Osteoblast (primary cell): ENCODE results near the gene COL4A6. TPM values are rescaled to one million over a fixed set of nuclear protein-coding genes. Genes with fewer than 3 reads are reported as not detected.

Experiments used
- DNase-seq: peaks from one replicate; pipeline ENCODE4 v3.0.0; 2011; ENCODE audit warnings: low spot score, mixed read lengths; ENCODE audit not compliant: insufficient read length; ENCODE audit errors: missing footprints
- H2AFZ ChIP-seq: 2 replicates; pipeline ENCODE4 v1.6.0; 2011; ENCODE audit warnings: mild to moderate bottlenecking, low read length
- H3K27ac ChIP-seq: 2 replicates; pipeline ENCODE4 v1.5.1; 2011; ENCODE audit warnings: mild to moderate bottlenecking, low read depth, low read length, moderate library complexity
- H3K27me3 ChIP-seq: 2 replicates; pipeline ENCODE4 v1.6.0; 2012; ENCODE audit warnings: mild to moderate bottlenecking, control low read depth, inconsistent platforms, low read length, moderate library complexity; ENCODE audit not compliant: insufficient read depth
- H3K36me3 ChIP-seq: 2 replicates; pipeline ENCODE4 v1.5.1; 2011; ENCODE audit warnings: mild to moderate bottlenecking, low read length, control low read depth, moderate library complexity; ENCODE audit not compliant: insufficient read depth
- H3K4me1 ChIP-seq: 2 replicates; pipeline ENCODE4 v1.5.1; 2011; ENCODE audit warnings: mild to moderate bottlenecking, low read length, control low read depth, moderate library complexity; ENCODE audit not compliant: insufficient read depth
- H3K4me2 ChIP-seq: 2 replicates; pipeline ENCODE4 v1.6.0; 2011; ENCODE audit warnings: mild to moderate bottlenecking, low read length; ENCODE audit not compliant: insufficient read depth
- H3K4me3 ChIP-seq: fragments of 200-600 bp; sonication (generic); 3 replicates; pipeline ENCODE4 v1.5.1; 2012; ENCODE audit warnings: mild to moderate bottlenecking, low read length, inconsistent platforms; ENCODE audit not compliant: insufficient read depth
- H3K79me2 ChIP-seq: 2 replicates; pipeline ENCODE4 v1.6.0; 2012; ENCODE audit warnings: mild to moderate bottlenecking, low read length, control low read depth, inconsistent platforms; ENCODE audit not compliant: insufficient read depth
- H3K9me3 ChIP-seq: 2 replicates; pipeline ENCODE4 v1.5.1; 2011; ENCODE audit warnings: low read depth, low read length, control low read depth
- H4K20me1 ChIP-seq: 2 replicates; pipeline ENCODE4 v1.6.0; 2012; ENCODE audit warnings: mild to moderate bottlenecking, low read length, control low read depth; ENCODE audit not compliant: insufficient read depth
- total RNA-seq: library from RNA; depleted of rRNA; stranded (reverse); fragments of >200 nt; gene quantifications from 2 replicates; pipeline ENCODE4 v1.2.3, GENCODE V29; 2012
- TF ChIP-seq, protein P1 (sequence below): IDR thresholded peaks from 2 replicates; pipeline ENCODE4 v1.5.1; 2011; ENCODE audit warnings: mild to moderate bottlenecking, low read depth, low read length, moderate library complexity; ENCODE audit errors: extremely low read depth

The COL4A6 gene
- total RNA-seq, 1 donor = not detected

DNA sequence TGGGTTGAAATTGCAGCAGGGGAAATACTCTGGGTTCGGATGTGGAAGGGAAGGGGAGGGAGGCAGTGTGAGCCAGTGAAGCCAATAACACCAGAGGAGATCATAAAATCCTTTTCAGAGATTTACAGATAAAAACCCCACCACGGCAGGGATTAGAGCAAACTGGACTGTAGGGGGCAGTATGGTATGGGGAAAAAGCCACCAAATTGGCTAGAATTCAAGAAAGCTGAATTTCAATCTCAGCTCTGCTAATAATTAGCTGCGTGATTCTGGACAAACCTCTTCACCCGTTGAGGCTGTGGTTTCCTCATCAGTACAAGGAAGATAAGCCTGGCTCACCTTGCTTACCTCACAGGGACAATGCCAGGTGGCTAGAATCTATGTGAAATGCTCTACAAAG, 238.5 kb downstream of the COL4A6 start:
- no peak overlapping the region for H2AFZ ChIP-seq
- no peaks in the 10 kb centered on the region for H3K79me2 ChIP-seq
- TF ChIP-seq, protein P1, sequence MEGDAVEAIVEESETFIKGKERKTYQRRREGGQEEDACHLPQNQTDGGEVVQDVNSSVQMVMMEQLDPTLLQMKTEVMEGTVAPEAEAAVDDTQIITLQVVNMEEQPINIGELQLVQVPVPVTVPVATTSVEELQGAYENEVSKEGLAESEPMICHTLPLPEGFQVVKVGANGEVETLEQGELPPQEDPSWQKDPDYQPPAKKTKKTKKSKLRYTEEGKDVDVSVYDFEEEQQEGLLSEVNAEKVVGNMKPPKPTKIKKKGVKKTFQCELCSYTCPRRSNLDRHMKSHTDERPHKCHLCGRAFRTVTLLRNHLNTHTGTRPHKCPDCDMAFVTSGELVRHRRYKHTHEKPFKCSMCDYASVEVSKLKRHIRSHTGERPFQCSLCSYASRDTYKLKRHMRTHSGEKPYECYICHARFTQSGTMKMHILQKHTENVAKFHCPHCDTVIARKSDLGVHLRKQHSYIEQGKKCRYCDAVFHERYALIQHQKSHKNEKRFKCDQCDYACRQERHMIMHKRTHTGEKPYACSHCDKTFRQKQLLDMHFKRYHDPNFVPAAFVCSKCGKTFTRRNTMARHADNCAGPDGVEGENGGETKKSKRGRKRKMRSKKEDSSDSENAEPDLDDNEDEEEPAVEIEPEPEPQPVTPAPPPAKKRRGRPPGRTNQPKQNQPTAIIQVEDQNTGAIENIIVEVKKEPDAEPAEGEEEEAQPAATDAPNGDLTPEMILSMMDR = peak; percentile 69
- no peaks in the 10 kb centered on the region for H4K20me1 ChIP-seq
- H3K4me1 ChIP-seq = no peaks in the 10 kb centered on the region
- H3K36me3 ChIP-seq = no peaks in the 10 kb centered on the region
- H3K27ac ChIP-seq = no peak overlapping the region
- no peaks in the 10 kb centered on the region for H3K9me3 ChIP-seq
- DNase-seq = peak; percentile 46
- H3K4me3 ChIP-seq = no peak overlapping the region
- no peak overlapping the region for H3K4me2 ChIP-seq
- H3K27me3 ChIP-seq = peaks cover 47% of the 10 kb centered on the region

GRCh38 chrX:108199041-108199440, 239.2 kb downstream of the COL4A6 start:
- no peak overlapping the region for H3K27ac ChIP-seq
- DNase-seq = no peak
- TF ChIP-seq, protein P1 = no peak
- peaks cover 46% of the 10 kb centered on the region for H3K27me3 ChIP-seq
- no peaks in the 10 kb centered on the region for H3K9me3 ChIP-seq
- H4K20me1 ChIP-seq = no peaks in the 10 kb centered on the region
- no peak overlapping the region for H3K4me2 ChIP-seq
- no peaks in the 10 kb centered on the region for H3K4me1 ChIP-seq
- H2AFZ ChIP-seq = no peak overlapping the region
- no peaks in the 10 kb centered on the region for H3K79me2 ChIP-seq
- H3K36me3 ChIP-seq = no peaks in the 10 kb centered on the region
- H3K4me3 ChIP-seq = no peak overlapping the region

- Histone ChIP-seq H3K4me3 (no peak overlapping the region), H3K36me3 (no peaks in the 10 kb centered on the region), H4K20me1 (no peaks in the 10 kb centered on the region), H3K9me3 (no peaks in the 10 kb centered on the region), H3K27ac (no peak overlapping the region), H3K27me3 (peaks cover 49% of the 10 kb centered on the region), H3K4me2 (no peak overlapping the region), H3K79me2 (no peaks in the 10 kb centered on the region), H3K4me1 (no peaks in the 10 kb centered on the region), H2AFZ (no peak overlapping the region)
- DNase-seq = no peak
- TF ChIP-seq, protein P1 = no peak
Measured at GRCh38 chrX:108198420-108198819, 239.8 kb downstream of the COL4A6 start.

DNA sequence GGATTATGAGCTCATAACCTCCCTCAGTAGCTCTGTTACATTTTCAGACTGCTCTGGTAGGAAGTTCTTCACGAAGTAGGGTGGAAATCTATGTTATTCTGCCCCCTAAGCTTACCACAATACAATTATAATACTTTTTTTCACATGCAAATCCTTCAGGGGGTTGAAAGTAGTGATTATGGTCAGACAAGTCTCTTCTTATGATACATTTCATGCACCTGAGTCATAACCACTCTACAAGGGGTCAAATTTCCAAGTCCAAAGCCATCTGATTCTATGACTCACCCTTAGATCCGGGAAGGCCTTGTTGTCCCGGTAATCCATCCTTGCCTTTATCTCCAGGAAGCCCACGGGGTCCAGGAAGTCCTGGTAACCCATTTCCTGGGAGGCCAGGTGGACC, 251.4 kb downstream of the COL4A6 start:
- DNase-seq = peak; percentile 36
- H3K27ac ChIP-seq = no peak overlapping the region

More for the DNA sequence above, 251.4 kb downstream of the COL4A6 start:
- Histone ChIP-seq H2AFZ (no peak overlapping the region), H3K4me3 (no peak overlapping the region), H3K27me3 (peaks cover 50% of the 10 kb centered on the region), H3K9me3 (no peaks in the 10 kb centered on the region), H3K79me2 (no peaks in the 10 kb centered on the region), H3K36me3 (no peaks in the 10 kb centered on the region), H3K4me1 (no peaks in the 10 kb centered on the region), H3K4me2 (no peak overlapping the region), H4K20me1 (no peaks in the 10 kb centered on the region)
- TF ChIP-seq, protein P1 = no peak
